NCI-H1436 (cell line): Measurements from ENCODE around the gene COL18A1.
"Not testable (repeated sequence)": the region's sequence is repeated elsewhere in the genome, so short reads cannot be mapped to it uniquely, and the experiment has no call there.

Experiments used
- DNase-seq: peaks from one replicate; lab custom pipeline; 2025; lab: John Stamatoyannopoulos, UW

The COL18A1 gene

GRCh38 chr21:45367402-45368351 is 37.3 kb upstream of the COL18A1 start:
- no peak for DNase-seq

- DNase-seq = not testable (repeated sequence)
These were observed 35.9 kb upstream of the COL18A1 start for GRCh38 chr21:45369018-45369417.

GRCh38 chr21:45370575-45370974 is 34.4 kb upstream of the COL18A1 start:
- no peak for DNase-seq

DNA sequence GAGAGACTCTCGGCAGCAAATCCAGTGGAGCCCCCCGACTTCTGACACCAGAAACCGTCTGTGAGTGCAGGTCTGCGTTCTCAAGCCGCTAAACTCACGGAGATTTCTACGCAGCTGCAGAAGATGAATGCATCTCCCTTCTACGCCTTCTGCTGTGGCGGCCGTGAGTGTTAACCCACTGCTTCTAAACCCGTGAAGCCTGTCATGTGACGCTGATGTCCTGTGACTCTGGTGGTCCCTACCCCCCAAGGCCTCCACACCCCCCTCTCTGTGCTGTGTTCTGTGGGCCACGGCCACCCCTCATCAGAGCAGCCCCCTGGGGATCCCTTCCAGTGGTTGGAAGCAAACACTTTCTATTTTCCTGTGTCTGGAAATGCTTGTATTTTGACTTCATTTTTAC is 33.9 kb upstream of the COL18A1 start:
- DNase-seq = no peak

GRCh38 chr21:45371655-45372054 is 33.3 kb upstream of the COL18A1 start:
- no peak for DNase-seq

- no peak for DNase-seq
These were observed 32.1 kb upstream of the COL18A1 start for GRCh38 chr21:45372732-45373355.

GRCh38 chr21:45373991-45374816 is 30.8 kb upstream of the COL18A1 start:
- DNase-seq = no peak

- no peak for DNase-seq
These were observed 30.0 kb upstream of the COL18A1 start for GRCh38 chr21:45374826-45375455.

DNA sequence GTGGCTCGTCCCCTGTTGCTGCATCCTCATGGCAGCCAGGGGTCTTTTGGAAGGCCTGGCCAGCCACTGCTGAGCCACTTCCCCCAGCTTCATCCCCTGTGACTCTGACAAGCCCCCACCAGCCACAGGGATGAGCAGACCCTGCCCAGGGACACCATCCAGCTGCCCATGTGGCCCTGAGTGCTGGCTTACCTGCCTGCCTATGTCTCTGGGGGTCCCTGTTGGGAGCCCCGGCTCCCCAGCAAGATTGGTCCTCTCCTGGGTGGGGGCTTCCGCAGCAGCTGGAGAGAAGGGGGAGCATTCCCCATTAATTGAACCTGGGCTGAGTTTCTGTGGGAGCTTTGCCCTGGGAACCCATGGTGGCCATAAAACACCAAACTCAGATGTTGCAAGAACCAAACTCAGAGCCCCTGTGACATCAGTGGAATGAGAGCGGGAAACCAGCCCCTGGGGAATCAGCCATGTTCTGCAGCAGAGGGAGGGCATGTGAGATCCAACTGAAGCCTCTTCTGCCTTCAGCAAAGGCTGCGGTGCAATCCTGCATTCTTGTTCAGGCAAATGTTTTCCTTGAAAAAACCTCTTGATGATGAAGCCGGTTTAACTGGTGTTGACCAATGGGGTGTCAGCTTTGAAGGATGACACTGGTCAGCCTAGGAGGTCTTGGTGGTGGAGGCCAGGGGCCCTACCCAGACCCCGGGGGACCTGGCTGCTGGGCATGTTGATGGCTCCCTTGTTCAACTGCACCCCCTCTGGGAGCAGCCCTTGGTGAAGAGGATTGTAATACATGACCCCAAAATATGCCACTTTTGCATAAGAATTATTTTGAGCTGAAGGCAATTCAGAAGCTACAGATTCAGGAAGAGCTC is 28.3 kb upstream of the COL18A1 start:
- DNase-seq = no peak

DNA sequence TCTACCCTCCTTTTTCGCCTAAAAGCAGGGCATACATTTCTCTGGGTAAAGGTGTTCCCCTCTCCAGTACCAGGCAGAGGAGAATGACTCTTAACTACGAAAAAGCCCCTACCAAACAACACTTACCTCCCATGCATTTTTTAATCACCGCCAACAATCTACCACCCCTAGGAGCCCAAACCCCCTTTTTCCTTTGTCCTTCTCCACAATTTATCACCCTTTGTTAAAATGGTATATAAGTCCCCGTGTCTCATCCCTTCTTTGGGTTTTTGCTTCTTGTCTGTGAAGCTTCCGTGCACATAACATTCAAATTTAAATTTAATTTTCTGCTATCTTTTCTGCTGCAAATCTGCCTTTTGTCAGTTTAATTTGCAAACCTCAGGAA is 27.6 kb upstream of the COL18A1 start:
- no peak for DNase-seq

GRCh38 chr21:45377866-45378257 is 27.1 kb upstream of the COL18A1 start:
- no peak for DNase-seq

GRCh38 chr21:45378258-45378966 is 26.6 kb upstream of the COL18A1 start:
- no peak for DNase-seq

DNA sequence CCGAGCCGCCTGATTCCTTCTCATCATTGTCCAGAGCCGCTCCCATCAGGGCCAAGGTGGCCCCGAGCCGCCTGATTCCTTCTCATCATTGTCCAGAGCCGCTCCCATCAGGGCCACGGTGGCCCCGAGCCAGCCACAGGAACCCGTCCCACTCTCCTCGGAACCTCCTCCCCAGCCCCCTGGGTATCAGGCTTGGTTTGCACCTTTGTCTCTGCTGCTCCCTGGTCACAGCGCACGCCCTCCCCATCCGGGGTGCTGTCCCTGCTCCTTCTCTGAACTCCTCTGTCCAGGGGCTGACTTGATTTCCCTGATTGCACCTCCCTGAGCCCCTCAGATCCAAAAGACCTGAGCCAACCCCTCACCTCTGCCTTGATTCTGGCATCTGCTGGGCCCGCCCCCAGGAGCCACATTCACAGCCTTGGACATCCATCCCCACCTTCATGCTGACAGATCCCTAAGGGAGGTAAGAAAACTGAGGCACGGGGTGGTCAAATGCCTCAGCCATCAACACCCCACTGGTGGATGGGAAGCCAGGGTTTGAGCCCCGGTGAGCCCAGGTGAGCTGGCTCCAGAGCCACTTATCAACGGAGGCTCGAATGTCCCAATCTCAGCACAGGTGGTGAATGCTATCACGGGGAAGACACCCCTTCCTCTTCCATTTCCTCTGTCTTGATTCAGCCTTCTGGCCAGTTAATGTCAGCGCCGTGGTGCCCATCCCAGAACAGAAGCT is 25.6 kb upstream of the COL18A1 start:
- no peak for DNase-seq

DNA sequence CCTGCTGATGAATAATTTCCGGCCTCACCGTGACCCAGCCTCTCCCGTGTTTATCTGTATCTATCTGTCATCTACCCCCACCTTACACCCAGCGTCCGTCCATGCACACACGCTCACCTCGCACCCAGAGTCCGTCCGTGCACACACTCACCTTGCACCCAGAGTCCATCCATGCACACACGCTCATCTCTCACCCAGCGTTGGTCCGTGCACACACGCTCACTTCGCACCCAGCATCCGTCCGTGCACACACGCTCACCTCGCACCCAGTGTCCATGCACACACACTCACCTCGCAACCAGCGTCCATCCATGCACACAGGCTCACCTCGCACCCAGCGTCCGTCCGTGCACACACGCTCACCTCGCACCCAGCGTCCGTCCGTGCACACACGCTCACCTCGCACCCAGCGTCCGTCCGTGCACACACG is 25.0 kb upstream of the COL18A1 start:
- DNase-seq = no peak

GRCh38 chr21:45380566-45380965 is 24.4 kb upstream of the COL18A1 start:
- DNase-seq = no peak

DNA sequence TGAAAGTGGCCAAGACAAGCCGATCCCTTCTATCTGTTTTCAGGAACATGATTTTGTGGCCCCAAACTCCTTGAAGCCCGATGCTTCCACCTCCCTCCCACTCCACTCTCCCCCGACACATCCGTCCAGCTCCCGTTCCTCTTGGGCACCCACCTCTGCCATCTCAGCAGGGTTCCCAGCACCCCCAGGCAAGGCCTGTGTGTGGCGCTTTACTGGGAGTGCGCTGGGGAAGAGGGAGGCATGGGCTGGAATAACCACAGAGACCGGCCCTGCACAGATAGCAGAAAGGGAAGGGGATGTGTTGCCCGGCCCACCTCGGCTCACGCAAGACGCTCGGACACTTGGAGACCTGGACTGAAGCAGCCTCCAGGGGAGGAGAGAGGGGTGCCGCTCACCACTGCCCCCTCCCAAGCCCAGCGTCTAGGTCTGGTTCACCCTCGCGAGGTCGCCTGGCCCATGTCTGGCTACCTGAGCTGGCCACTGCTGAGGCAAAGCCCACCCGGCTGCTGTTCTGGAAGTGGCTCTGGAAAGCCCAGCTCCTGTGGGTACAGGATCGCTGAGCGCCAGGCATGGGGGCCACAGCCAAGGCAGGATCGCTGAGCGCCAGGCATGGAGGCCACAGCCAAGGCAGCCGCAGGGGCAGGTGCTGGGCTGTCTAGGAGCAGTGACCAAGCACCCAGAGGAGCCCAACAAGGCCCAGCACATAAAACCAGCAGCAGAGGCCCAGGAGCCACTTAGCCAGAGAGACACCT is 23.8 kb upstream of the COL18A1 start:
- DNase-seq = no peak

GRCh38 chr21:45381865-45382696 is 22.9 kb upstream of the COL18A1 start:
- DNase-seq = no peak

DNA sequence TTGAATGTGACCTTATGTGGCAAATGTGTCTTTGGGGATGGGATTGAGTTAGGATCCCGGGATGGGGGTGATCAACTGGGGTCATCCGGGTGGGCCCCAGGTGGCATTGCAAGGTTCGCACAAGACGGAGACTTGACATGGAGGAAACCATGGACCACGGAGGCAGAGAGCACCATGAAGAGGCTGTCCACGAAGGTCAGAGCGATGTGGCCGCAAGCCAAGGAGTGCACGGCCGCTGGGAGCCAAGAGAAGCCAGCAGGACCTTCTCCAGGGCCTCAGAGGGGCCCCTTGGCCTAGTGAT is 22.3 kb upstream of the COL18A1 start:
- no peak for DNase-seq
